AG04450 (cell line): ENCODE measurements around the gene TOMM20L. TPM values are rescaled to one million over a fixed set of nuclear protein-coding genes. Genes with fewer than 3 reads are reported as not detected.

Experiments used
- CTCF ChIA-PET: fragments of 300-600, 350-600 bp; formaldehyde crosslinking; extraction: SDS; loops from one replicate; lab custom pipeline; 2022; ENCODE audit warnings: antibody characterized with exemption, inconsistent platforms; lab: Charles Lee
- POLR2A ChIA-PET: fragments of 350-600 bp; formaldehyde crosslinking; extraction: SDS; loops from one replicate; lab custom pipeline; 2021; ENCODE audit warnings: antibody characterized with exemption, inconsistent platforms; lab: Yijun Ruan, JAX
- DNase-seq: peaks from one replicate; pipeline ENCODE4 v3.0.0-alpha.2; 2011; ENCODE audit warnings: low read depth, low spot score
- H3K27ac ChIP-seq: one replicate; pipeline ENCODE4 v1.5.1; 2012; ENCODE audit warnings: low read depth, low read length, control low read depth
- H3K27me3 ChIP-seq: one replicate; pipeline ENCODE4 v1.6.0; 2012; ENCODE audit warnings: low read length; ENCODE audit not compliant: control insufficient read depth, insufficient read depth
- H3K4me3 ChIP-seq: 2 replicates; pipeline ENCODE4 v1.5.1; 2011; ENCODE audit warnings: mild to moderate bottlenecking, low read depth, low read length, control low read depth
- H3K9me3 ChIP-seq: 2 replicates; pipeline ENCODE4 v1.5.1; 2012; ENCODE audit warnings: low read length; ENCODE audit not compliant: control insufficient read depth, insufficient read depth
- CTCF ChIP-seq: IDR thresholded peaks from 2 replicates; pipeline ENCODE4 v1.5.1; 2011; ENCODE audit warnings: low read depth, low read length, control low read depth, inconsistent platforms
- polyA plus RNA-seq: library from polyadenylated mRNA; depleted of rRNA; stranded (reverse); fragments of >200 nt; gene quantifications from 2 replicates; pipeline ENCODE4 v1.2.3, GENCODE V29; 2011

Gene TOMM20L
- polyA plus RNA-seq, 1 experiment = not detected

- no peak overlapping the region for H3K27ac ChIP-seq
- no peak overlapping the region for H3K4me3 ChIP-seq
- no peaks in the 10 kb centered on the region for H3K9me3 ChIP-seq
- TF ChIP-seq CTCF = peak; percentile 38
- no peak for DNase-seq
- ChIA-PET POLR2A (no interaction called here), CTCF (interaction anchor here (3.1 kb wide), 1 partner anchor 33 kb away, joined by 12 read pairs; the partner anchor contains the start of gene TOMM20L)
- H3K27me3 ChIP-seq = no peaks in the 10 kb centered on the region
Measured at GRCh38 chr14:58362798-58363412, 32.8 kb upstream of the TOMM20L start.

- TF ChIP-seq CTCF = no peak
- Histone ChIP-seq H3K27ac (no peak overlapping the region), H3K9me3 (no peaks in the 10 kb centered on the region), H3K4me3 (no peak overlapping the region), H3K27me3 (no peaks in the 10 kb centered on the region)
- no peak for DNase-seq
- ChIA-PET POLR2A (no interaction called here), CTCF (interaction anchor here (1.3 to 3.1 kb wide), 3 partner anchors 21 to 256 kb away, joined by 4 to 12 read pairs (median 4); partner anchors contain the start of gene TOMM20L)
Measured at GRCh38 chr14:58364316-58364715, 31.4 kb upstream of the TOMM20L start.

- no peaks in the 10 kb centered on the region for H3K27me3 ChIP-seq
- H3K4me3 ChIP-seq = no peak overlapping the region
- H3K9me3 ChIP-seq = no peaks in the 10 kb centered on the region
- TF ChIP-seq CTCF = no peak
- POLR2A ChIA-PET = no interaction called here
- no peak overlapping the region for H3K27ac ChIP-seq
- DNase-seq = no peak
- CTCF ChIA-PET = no interaction called here
Measured at GRCh38 chr14:58367296-58367695, 28.4 kb upstream of the TOMM20L start.

GRCh38 chr14:58368956-58369355 is 26.8 kb upstream of the TOMM20L start:
- no peak for TF ChIP-seq CTCF
- DNase-seq = no peak
- Histone ChIP-seq H3K4me3 (no peak overlapping the region), H3K27me3 (no peaks in the 10 kb centered on the region), H3K27ac (no peak overlapping the region), H3K9me3 (no peaks in the 10 kb centered on the region)
- POLR2A ChIA-PET = no interaction called here
- CTCF ChIA-PET = no interaction called here

- no peak overlapping the region for H3K4me3 ChIP-seq
- no peaks in the 10 kb centered on the region for H3K27me3 ChIP-seq
- ChIA-PET POLR2A (no interaction called here), CTCF (interaction anchor here (0.6 kb wide), 1 partner anchor 95 kb away, joined by 6 read pairs; no protein-coding TSS in a partner anchor)
- H3K27ac ChIP-seq = no peak overlapping the region
- no peak for DNase-seq
- no peaks in the 10 kb centered on the region for H3K9me3 ChIP-seq
- TF ChIP-seq CTCF = no peak
Measured at GRCh38 chr14:58376791-58377190, 18.9 kb upstream of the TOMM20L start.
